Activated CD4-positive, alpha-beta T cell treated with anti-CD3 and anti-CD28 coated beads for 36 hours (primary cell): Measurements from ENCODE around the gene AGBL2. TPM values are rescaled to one million over a fixed set of nuclear protein-coding genes. Genes with fewer than 3 reads are reported as not detected.
A peak's percentile ranks its signal among the peaks of the same experiment; 100 is the strongest.
"Not testable (repeated sequence)": the region's sequence is repeated elsewhere in the genome, so short reads cannot be mapped to it uniquely, and the experiment has no call there.

Experiments used
- ATAC-seq: fragments of 200-7000 bp; cut with Tn5 transposase; one replicate; pipeline ENCODE4 v1.10.0; 2021; ENCODE audit warnings: mild to moderate bottlenecking, moderate library complexity
- CTCF ChIA-PET: fragments of 350-600 bp; sonication (Branson Sonifier 250); formaldehyde crosslinking; loops from one replicate; lab custom pipeline; 2021; ENCODE audit warnings: antibody characterized with exemption; lab: Charles Lee
- POLR2A ChIA-PET: fragments of 350-600 bp; sonication (Branson Sonifier 250); formaldehyde crosslinking; loops from one replicate; lab custom pipeline; 2021; ENCODE audit warnings: antibody characterized with exemption, inconsistent platforms; lab: Charles Lee
- DNase-seq: peaks from one replicate; pipeline ENCODE4 v3.0.0-alpha.2; 2020
- H3K27ac Mint-ChIP-seq: one replicate; pipeline ENCODE4 v1.8.0; 2021; ENCODE audit warnings: mixed read lengths
- H3K27me3 Mint-ChIP-seq: one replicate; pipeline ENCODE4 v1.8.0; 2021; ENCODE audit warnings: mixed read lengths
- H3K36me3 Mint-ChIP-seq: one replicate; pipeline ENCODE4 v1.8.0; 2021; ENCODE audit warnings: low read depth, mixed read lengths
- H3K4me1 Mint-ChIP-seq: one replicate; pipeline ENCODE4 v1.8.0; 2021; ENCODE audit warnings: mixed read lengths
- H3K4me3 Mint-ChIP-seq: one replicate; pipeline ENCODE4 v1.8.0; 2021; ENCODE audit warnings: mild to moderate bottlenecking, moderate library complexity, mixed read lengths
- H3K9me3 Mint-ChIP-seq: one replicate; pipeline ENCODE4 v1.8.0; 2021; ENCODE audit warnings: low read depth, mixed read lengths
- intact Hi-C, 2 experiments: fragments of 100-400 bp; cut with DNase I in 1 of 2; cut with micrococcal nuclease in 1 of 2; formaldehyde crosslinking; loops; one replicate each; pipeline versions ENCODE4 v1.14.2 to v1.15.1; 2022 to 2024; cut with DNase I, micrococcal nuclease
- total RNA-seq, 2 experiments: library from RNA; stranded (reverse); gene quantifications; one replicate each; pipeline ENCODE4 v1.2.3, GENCODE V29; 2021

Gene AGBL2
- total RNA-seq, 2 experiments from 2014 or later: 3.5 to 5.6 TPM

GRCh38 chr11:47636331-47636730 lies 78.8 kb downstream of the AGBL2 start:
- H3K27ac Mint-ChIP-seq, H3K27me3 Mint-ChIP-seq, intact Hi-C loops, H3K9me3 Mint-ChIP-seq, H3K4me3 Mint-ChIP-seq, POLR2A ChIA-PET, ATAC-seq, DNase-seq: not testable (repeated sequence)
- peaks cover 11% of the 10 kb centered on the region for H3K4me1 Mint-ChIP-seq
- CTCF ChIA-PET: interaction anchor here (0.5 to 1.0 kb wide), 2 partner anchors 14 to 20 kb away, joined by 3 read pairs; no protein-coding TSS in a partner anchor
- peaks cover 49% of the 10 kb centered on the region for H3K36me3 Mint-ChIP-seq

- H3K4me3 Mint-ChIP-seq: no peak overlapping the region
- no peak for DNase-seq
- ATAC-seq: no peak
- no peaks in the 10 kb centered on the region for H3K4me1 Mint-ChIP-seq
- no peaks in the 10 kb centered on the region for H3K9me3 Mint-ChIP-seq
- ChIA-PET POLR2A (no interaction called here), CTCF (no interaction called here)
- intact Hi-C loops: no loop called here
- no peaks in the 10 kb centered on the region for H3K27me3 Mint-ChIP-seq
- peaks cover 52% of the 10 kb centered on the region for H3K36me3 Mint-ChIP-seq
- H3K27ac Mint-ChIP-seq: no peak overlapping the region
Observed at GRCh38 chr11:47631473-47631872, 83.7 kb downstream of the AGBL2 start.

GRCh38 chr11:47628026-47628425 lies 87.1 kb downstream of the AGBL2 start:
- ATAC-seq (no peak), DNase-seq (no peak)
- no peak overlapping the region for H3K4me3 Mint-ChIP-seq
- H3K27me3 Mint-ChIP-seq: no peaks in the 10 kb centered on the region
- peaks cover 41% of the 10 kb centered on the region for H3K36me3 Mint-ChIP-seq
- no peaks in the 10 kb centered on the region for H3K9me3 Mint-ChIP-seq
- H3K4me1 Mint-ChIP-seq: no peaks in the 10 kb centered on the region
- CTCF ChIA-PET: no interaction called here
- POLR2A ChIA-PET: no interaction called here
- H3K27ac Mint-ChIP-seq: no peak overlapping the region
- intact Hi-C loops: loop anchor here in 1 of 2 experiments (10.0 kb wide), 1 partner anchor 853 kb away; no protein-coding TSS in a partner anchor

GRCh38 chr11:47626234-47626633 lies 88.9 kb downstream of the AGBL2 start:
- Mint-ChIP-seq H3K36me3 (peaks cover 35% of the 10 kb centered on the region), H3K9me3 (no peaks in the 10 kb centered on the region), H3K4me3 (no peak overlapping the region), H3K27me3 (no peaks in the 10 kb centered on the region), H3K27ac (no peak overlapping the region), H3K4me1 (no peaks in the 10 kb centered on the region)
- intact Hi-C loops: loop anchor here in 1 of 2 experiments (10.0 kb wide), 1 partner anchor 851 kb away; no protein-coding TSS in a partner anchor
- ATAC-seq (no peak), DNase-seq (no peak)
- ChIA-PET POLR2A (no interaction called here), CTCF (no interaction called here)

GRCh38 chr11:47620836-47621378 lies 94.3 kb downstream of the AGBL2 start:
- intact Hi-C loops: loop anchor here in 1 of 2 experiments (10.0 kb wide), 1 partner anchor 846 kb away; no protein-coding TSS in a partner anchor
- ATAC-seq (no peak), DNase-seq (no peak)
- Mint-ChIP-seq H3K36me3 (peaks cover 22% of the 10 kb centered on the region), H3K4me3 (no peak overlapping the region), H3K4me1 (no peaks in the 10 kb centered on the region), H3K9me3 (no peaks in the 10 kb centered on the region), H3K27ac (no peak overlapping the region), H3K27me3 (no peaks in the 10 kb centered on the region)
- ChIA-PET CTCF (interaction anchor here (1.0 to 1.1 kb wide), 2 partner anchors 14 to 247 kb away, joined by 3 read pairs; no protein-coding TSS in a partner anchor), POLR2A (interaction anchor here (0.6 kb wide), 1 partner anchor 53 kb away, joined by 7 read pairs; no protein-coding TSS in a partner anchor)

- ATAC-seq (no peak), DNase-seq (no peak)
- CTCF ChIA-PET: interaction anchor here (0.6 to 0.8 kb wide), 3 partner anchors 36 to 153 kb away, joined by 3 read pairs; no protein-coding TSS in a partner anchor
- POLR2A ChIA-PET: no interaction called here
- H3K4me3 Mint-ChIP-seq: no peak overlapping the region
- intact Hi-C loops: no loop called here
- H3K27me3 Mint-ChIP-seq: no peaks in the 10 kb centered on the region
- H3K4me1 Mint-ChIP-seq: no peaks in the 10 kb centered on the region
- H3K36me3 Mint-ChIP-seq: peaks cover 11% of the 10 kb centered on the region
- no peaks in the 10 kb centered on the region for H3K9me3 Mint-ChIP-seq
- no peak overlapping the region for H3K27ac Mint-ChIP-seq
Observed at GRCh38 chr11:47617417-47617809, 97.8 kb downstream of the AGBL2 start.

- ATAC-seq (peak; percentile 60), DNase-seq (peak; percentile 54)
- H3K9me3 Mint-ChIP-seq: no peaks in the 10 kb centered on the region
- no peak overlapping the region for H3K4me3 Mint-ChIP-seq
- H3K27me3 Mint-ChIP-seq: no peaks in the 10 kb centered on the region
- ChIA-PET POLR2A (interaction anchor here (0.6 to 0.7 kb wide), 3 partner anchors 22 to 166 kb away, joined by 3 to 4 read pairs (median 3); no protein-coding TSS in a partner anchor), CTCF (interaction anchor here (0.6 to 1.3 kb wide), 8 partner anchors 10 to 160 kb away, joined by 3 to 5 read pairs (median 3); no protein-coding TSS in a partner anchor)
- intact Hi-C loops: no loop called here
- no peak overlapping the region for H3K27ac Mint-ChIP-seq
- no peaks in the 10 kb centered on the region for H3K4me1 Mint-ChIP-seq
- peaks cover 11% of the 10 kb centered on the region for H3K36me3 Mint-ChIP-seq
Observed at GRCh38 chr11:47616726-47617416, 98.3 kb downstream of the AGBL2 start.

- ATAC-seq: no peak
- ChIA-PET CTCF (interaction anchor here (1.3 kb wide), 1 partner anchor 37 kb away, joined by 5 read pairs; the partner anchor contains the start of genes KBTBD4 and NDUFS3), POLR2A (no interaction called here)
- no peak overlapping the region for H3K27ac Mint-ChIP-seq
- no peak overlapping the region for H3K4me3 Mint-ChIP-seq
- no peaks in the 10 kb centered on the region for H3K27me3 Mint-ChIP-seq
- intact Hi-C loops: no loop called here
- no peak for DNase-seq
- peaks cover 9% of the 10 kb centered on the region for H3K36me3 Mint-ChIP-seq
- H3K9me3 Mint-ChIP-seq: no peaks in the 10 kb centered on the region
- no peaks in the 10 kb centered on the region for H3K4me1 Mint-ChIP-seq
Observed at GRCh38 chr11:47615249-47615648, 99.9 kb downstream of the AGBL2 start.

GRCh38 chr11:47611348-47611794 lies 103.8 kb downstream of the AGBL2 start:
- CTCF ChIA-PET: interaction anchor here (0.6 to 0.7 kb wide), 2 partner anchors 74 to 1561 kb away, joined by 3 read pairs; no protein-coding TSS in a partner anchor

GRCh38 chr11:47609675-47610074 lies 105.5 kb downstream of the AGBL2 start:
- H3K36me3 Mint-ChIP-seq: no peaks in the 10 kb centered on the region
- POLR2A ChIA-PET: no interaction called here
- intact Hi-C loops: no loop called here
- DNase-seq (no peak), ATAC-seq (no peak)
- no peaks in the 10 kb centered on the region for H3K4me1 Mint-ChIP-seq
- CTCF ChIA-PET: interaction anchor here (0.6 kb wide), 1 partner anchor 88 kb away, joined by 3 read pairs; no protein-coding TSS in a partner anchor
- no peaks in the 10 kb centered on the region for H3K27me3 Mint-ChIP-seq
- no peak overlapping the region for H3K4me3 Mint-ChIP-seq
- no peaks in the 10 kb centered on the region for H3K9me3 Mint-ChIP-seq
- H3K27ac Mint-ChIP-seq: peak overlapping the region; percentile 69

More at GRCh38 chr11:47611348-47611794, 103.8 kb downstream of the AGBL2 start:
- Mint-ChIP-seq H3K27me3 (no peaks in the 10 kb centered on the region), H3K36me3 (no peaks in the 10 kb centered on the region), H3K27ac (no peak overlapping the region), H3K4me3 (no peak overlapping the region), H3K9me3 (no peaks in the 10 kb centered on the region), H3K4me1 (no peaks in the 10 kb centered on the region)
- POLR2A ChIA-PET: no interaction called here
- intact Hi-C loops: no loop called here
- DNase-seq: no peak
- ATAC-seq: no peak
